GM12873 (cell line): ENCODE measurements around the gene IFT122.

Source experiments
- TF ChIP-seq, protein P1 (sequence below): IDR thresholded peaks from 2 replicates; pipeline ENCODE4 v1.5.1; 2012; ENCODE audit warnings: low read depth, mild to moderate bottlenecking, moderate library complexity, low read length, control low read depth; ENCODE audit not compliant: insufficient read depth; ENCODE audit errors: missing control alignments

Gene IFT122

DNA sequence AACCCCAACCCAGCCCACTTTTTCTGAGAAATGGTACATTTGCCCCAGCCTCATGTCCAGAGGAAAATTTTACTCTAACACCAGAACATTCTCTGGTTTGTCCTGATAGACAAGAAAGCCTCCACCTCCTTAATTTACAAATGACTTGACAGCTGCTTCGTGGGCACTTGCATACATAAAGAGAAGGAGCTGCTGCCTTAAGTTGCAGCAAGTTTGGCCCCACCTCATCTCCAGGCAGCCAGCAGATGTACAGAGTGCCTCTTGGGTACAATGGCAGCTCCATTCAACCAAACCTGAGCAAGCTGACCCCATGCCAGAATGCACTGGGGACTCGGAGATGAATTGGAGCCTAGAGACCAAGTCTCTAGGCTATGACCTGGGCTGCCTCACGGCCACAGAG, 96.8 kb downstream of the IFT122 start:
- TF ChIP-seq, protein P1, sequence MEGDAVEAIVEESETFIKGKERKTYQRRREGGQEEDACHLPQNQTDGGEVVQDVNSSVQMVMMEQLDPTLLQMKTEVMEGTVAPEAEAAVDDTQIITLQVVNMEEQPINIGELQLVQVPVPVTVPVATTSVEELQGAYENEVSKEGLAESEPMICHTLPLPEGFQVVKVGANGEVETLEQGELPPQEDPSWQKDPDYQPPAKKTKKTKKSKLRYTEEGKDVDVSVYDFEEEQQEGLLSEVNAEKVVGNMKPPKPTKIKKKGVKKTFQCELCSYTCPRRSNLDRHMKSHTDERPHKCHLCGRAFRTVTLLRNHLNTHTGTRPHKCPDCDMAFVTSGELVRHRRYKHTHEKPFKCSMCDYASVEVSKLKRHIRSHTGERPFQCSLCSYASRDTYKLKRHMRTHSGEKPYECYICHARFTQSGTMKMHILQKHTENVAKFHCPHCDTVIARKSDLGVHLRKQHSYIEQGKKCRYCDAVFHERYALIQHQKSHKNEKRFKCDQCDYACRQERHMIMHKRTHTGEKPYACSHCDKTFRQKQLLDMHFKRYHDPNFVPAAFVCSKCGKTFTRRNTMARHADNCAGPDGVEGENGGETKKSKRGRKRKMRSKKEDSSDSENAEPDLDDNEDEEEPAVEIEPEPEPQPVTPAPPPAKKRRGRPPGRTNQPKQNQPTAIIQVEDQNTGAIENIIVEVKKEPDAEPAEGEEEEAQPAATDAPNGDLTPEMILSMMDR = no peak

DNA sequence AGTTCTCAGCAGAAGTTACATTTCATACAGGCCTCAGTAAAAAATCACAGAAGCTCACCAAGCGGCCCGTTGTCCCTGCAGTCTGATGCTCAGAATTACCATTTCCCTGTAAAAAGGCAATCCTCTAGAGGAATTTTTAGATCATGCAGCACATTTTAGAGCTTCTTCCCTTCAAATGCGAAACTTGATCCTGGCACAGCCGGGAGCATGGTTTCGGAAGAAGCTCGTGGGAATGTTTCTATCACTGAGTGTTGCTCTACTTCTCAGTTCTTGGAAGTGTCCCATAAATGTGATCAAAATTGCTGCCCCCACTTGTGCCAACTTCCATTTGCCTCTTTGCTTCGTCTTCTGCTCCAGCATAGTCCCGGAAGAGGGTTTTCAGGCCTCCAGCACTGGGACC, 99.2 kb downstream of the IFT122 start:
- TF ChIP-seq, protein P1 = no peak

DNA sequence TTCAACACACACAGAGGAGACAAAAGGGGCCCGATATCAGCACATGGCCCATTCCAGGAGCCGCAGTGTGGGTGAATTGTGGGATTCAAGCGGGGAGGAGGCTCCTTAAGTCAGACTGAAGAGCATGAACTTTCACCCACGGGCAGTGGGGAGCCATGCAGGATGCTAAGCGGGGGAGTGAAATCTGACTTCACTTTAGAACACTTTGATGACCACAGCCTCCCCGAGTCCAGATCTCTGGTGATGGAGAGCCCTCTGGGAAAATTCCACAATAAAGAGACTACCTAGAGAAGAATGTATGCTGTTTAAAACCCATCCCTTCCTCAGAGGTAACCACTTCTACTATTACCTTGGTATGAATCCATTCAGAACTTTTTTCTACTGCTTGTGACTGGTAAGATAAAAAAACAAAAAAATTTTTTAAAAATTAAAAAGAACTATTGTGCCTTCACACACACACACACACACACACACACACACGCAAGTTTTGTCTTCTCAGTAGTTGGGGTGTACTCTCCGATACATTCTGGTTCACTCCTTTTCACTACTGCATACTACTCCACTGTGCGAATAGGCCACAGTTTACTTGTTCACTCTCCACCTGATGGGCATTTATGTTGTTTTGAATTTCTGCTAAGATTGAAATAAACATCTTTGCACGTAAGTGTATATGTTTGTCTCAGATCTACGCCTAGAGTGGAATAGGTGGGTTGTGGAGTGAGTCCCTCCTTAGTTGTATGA, 100.9 kb downstream of the IFT122 start:
- TF ChIP-seq, protein P1 = no peak

DNA sequence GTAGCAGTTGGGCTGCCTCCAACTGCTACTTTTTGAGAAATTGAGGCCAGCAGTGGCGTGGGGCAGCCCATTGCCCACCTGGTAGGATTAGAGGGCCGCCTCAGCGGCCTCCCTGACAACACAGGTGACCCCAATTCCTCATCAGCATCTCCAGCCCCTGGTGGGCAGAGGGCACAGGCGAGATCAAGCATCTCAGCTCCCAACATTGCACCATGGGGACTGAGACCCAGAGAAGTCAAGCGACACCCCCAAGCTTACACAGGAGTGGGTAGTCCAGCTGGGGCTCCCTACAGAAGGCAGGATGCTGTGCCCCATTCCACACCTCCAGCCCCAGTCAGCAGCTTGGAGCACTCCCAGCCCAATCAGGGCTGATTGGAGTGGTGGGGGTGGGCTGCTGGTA, 102.7 kb downstream of the IFT122 start:
- TF ChIP-seq, protein P1 = no peak

DNA sequence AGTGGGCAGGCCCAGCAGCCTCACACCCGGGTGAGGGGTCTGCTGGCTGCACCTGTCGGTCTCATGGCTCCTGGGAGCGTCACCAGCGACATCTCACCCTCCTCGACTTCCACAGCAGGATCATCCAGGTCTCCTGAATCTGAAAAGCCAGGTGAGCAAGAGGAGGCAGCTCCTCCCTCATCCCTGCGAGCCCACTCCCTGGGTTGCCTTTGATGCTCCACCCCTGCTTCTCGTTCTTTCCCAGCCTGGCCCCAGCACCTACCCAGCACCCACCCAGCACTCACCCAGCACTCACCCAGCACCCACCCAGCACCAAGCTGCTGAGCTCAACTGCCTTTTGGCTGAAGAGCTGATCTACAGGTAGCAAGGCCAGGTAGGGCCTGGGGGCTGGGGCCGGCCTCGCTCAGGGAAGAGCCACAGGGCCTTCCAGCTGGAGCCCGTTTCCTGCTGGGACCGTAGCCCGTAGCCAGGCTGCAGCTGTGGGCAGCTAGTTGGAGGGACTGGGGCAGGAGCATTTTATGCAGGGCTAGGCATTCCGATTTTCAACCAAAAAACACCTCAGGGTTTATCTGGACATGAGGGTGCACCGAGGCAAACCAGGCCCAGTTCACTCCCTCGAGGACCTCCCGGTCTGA, 103.2 kb downstream of the IFT122 start, which contains the start of gene H1-8:
Gene H1-8, plus strand, starts transcription at position 20 of the 635 bp plus-strand sequence. Its CDS starts 44 bp downstream, at position 64.
- TF ChIP-seq, protein P1 = no peak

DNA sequence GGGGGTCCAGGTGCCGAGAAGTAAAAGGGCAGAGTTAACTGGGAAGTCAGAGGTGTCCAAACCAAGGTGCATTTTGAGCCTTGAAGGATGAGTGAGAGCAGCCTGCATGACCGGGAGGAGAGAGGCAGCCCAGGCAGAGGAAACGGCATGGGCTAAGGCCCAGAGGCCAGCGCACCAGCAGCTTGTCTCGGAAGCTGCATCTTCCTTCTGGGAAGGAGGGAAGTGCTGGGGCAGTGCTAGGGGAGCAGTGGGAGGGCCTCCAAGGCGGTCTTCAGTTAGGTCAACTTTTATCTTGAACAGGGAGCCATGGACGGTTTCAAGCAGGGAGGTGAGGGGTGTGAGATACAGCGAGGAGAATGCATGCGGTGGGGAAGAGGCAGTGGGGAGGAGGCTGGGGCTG, 104.0 kb downstream of the IFT122 start:
- TF ChIP-seq, protein P1 = no peak

DNA sequence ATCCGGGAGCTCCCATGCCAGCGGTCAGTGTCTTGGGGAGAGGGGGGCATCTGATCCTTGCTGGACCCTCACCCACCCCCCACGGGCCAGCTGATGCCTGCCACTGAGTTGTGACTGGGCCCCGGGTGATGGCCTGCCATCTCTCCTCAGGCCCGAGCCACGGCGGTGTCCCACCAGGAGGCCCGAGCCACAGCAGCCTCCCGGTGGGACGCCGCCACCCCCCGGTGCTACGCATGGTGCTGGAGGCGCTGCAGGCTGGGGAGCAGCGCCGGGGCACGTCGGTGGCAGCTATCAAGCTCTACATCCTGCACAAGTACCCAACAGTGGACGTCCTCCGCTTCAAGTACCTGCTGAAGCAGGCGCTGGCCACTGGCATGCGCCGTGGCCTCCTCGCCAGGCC, 107.2 kb downstream of the IFT122 start:
- TF ChIP-seq, protein P1 = no peak
